Urothelium cell line (cell line): ENCODE results near the gene SERGEF.
A peak's percentile ranks its signal among the peaks of the same experiment; 100 is the strongest.

Source experiments
- DNase-seq: peaks from one replicate; pipeline ENCODE4 v3.0.0; 2011; ENCODE audit warnings: low spot score, mixed read lengths
- FAIRE-seq: peaks from 2 replicates; lab custom pipeline; 2011; peaks lifted over from hg19 to GRCh38; lab: Jason Lieb, UNC

SERGEF gene

GRCh38 chr11:17822401-17822781 is 190.5 kb downstream of the SERGEF start:
- FAIRE-seq (no peak), DNase-seq (no peak)

DNA sequence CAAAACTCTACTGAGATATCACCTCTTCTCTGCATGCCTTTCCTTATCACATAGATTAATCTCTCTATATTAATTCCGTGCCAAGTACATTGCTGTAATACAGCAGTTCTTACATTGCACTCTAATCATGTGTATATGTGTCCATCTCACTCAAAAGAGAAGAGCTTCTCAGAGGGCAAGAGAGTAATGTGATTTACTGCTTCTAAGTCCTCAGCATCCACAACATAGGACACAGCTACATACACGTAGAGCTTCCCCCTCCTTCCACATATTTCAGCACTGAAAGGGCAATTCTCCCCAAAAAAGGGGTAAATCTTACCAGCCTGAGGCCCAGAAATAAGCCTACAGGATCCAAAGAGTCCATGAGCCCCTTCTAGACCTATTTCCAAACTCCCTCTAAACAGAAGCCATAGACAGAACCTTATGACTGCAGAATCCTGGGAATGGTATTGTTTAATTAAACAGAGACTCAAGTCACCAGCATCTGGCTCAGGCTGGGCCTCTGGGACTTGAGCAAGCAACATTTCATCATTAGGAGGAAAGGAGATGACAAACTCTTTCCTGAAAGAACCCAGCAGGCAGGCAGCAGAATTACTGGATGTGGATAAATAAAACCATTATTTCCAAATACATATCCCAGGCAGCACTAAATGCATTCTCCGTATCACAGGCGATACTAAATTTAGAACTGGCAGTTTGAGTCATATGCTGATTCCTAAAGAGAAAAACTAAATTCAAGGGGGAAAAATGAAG is 191.0 kb downstream of the SERGEF start:
- DNase-seq (no peak), FAIRE-seq (no peak)

DNA sequence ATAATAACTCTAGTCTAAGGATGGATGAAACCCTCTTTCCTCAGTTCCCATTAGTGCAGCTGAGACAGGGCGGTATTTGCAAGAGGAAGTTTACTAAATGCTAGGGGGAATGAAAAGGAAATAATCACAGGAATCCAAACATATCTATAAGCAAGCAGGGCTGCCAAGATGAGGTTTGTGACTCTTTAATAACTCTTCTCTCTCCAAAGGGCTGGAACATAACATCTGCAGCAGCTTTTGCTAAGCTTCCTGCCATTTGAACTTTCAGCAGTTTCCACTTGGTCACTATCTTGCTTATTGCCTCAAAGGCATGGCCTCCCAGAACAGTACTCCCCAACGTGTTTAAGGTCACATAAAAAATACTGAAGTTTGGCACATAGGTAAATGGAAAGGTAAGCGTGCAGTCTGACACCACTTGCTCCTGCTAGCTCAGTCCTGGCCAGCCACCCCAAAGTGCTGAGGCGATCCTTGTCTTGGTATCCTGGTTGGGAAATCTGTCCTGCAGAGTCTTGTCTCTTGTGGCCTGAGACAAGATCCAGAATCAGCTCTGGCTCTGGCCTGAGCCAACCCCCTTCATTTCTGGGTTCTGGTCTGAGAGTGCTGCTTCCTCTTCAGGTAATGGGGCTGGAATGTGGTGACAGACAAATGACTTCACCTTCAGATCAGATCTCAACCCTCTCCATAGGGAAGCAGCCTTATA is 196.5 kb downstream of the SERGEF start:
- DNase-seq (no peak), FAIRE-seq (no peak)

DNA sequence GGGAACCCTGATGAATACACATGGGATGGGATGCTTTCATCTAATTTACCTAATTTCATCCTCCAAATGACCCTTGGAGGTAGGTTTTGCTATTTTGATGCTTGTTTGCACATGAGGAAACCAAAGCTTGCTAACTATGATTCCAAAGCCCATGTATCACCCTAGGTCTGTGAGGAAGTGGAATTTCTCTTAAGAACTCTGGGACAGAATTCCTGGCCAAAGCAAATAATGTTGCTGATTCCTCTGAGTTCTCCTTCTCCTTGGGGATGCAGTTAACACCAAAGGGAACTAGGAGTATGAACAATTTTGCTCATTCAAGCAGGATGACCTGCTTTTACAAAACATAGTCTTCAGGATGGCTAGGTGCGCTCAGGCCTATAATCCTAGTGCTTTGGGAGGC is 198.3 kb downstream of the SERGEF start:
- FAIRE-seq, result no peak
- DNase-seq, result no peak

GRCh38 chr11:17813391-17814059 is 199.3 kb downstream of the SERGEF start:
- FAIRE-seq, result no peak
- peak; percentile 46 for DNase-seq

GRCh38 chr11:17812865-17813187 is 200.0 kb downstream of the SERGEF start:
- FAIRE-seq (no peak), DNase-seq (no peak)

GRCh38 chr11:17812091-17812864 is 200.6 kb downstream of the SERGEF start:
- FAIRE-seq (no peak), DNase-seq (no peak)

DNA sequence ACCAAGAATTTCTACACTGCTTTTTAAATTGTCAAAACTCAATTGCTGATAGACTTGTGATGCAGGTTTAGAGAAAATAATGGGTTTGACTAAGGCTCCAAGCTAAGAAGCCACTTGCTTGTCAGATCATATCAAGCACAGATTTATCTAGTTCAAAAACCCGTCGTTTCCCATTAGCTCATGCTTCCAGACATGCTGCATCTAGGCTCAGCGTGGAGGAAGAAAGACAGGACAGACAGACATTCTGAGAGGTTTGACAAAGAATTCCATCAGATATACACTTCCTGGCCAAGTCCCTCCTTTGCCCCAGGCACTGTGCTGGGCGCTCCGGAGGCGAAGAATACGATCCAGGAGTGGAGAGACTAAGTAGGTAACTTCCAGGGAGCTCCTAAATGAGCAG is 201.5 kb downstream of the SERGEF start:
- no peak for DNase-seq
- FAIRE-seq, result no peak

DNA sequence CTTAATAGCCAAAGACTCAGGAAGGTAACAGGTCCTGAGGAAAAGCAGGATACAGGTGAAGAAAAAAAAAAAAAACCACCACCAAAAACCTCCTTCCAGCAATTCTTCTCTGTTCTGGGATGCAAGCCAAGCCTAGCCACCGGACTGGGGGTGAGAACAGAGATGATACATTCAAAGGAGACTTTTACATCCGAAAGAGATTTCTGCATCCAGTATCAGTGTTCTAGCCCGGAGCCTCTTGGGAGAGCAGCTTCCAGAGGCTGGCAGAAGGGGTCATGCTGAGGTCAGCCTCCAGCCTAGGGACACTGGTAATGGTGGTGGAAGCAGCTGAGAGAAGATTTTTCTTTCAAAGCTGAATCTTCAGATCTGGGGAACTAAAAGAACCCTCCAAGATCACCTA is 202.1 kb downstream of the SERGEF start:
- DNase-seq (peak; percentile 55), FAIRE-seq (no peak)

DNA sequence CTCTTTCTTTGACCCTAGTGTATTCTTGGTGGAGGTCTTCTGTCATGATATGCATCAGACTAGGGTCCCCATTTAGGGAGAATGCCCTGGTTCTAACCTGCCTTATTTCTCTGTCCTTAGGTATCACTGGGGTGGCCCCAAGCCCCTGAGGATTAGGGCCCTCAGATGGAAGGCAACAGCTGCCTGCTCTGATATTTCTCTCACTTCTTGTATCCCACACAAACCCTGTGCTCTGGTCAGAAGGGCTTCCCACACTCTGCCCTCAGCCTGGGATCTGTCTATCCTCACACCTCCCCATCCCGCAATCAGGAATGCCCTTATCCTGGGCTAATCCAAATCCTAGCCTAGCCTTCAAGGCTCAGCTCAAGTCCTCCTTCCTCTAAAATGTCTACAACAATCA is 202.8 kb downstream of the SERGEF start:
- DNase-seq, result no peak
- FAIRE-seq, result no peak

DNA sequence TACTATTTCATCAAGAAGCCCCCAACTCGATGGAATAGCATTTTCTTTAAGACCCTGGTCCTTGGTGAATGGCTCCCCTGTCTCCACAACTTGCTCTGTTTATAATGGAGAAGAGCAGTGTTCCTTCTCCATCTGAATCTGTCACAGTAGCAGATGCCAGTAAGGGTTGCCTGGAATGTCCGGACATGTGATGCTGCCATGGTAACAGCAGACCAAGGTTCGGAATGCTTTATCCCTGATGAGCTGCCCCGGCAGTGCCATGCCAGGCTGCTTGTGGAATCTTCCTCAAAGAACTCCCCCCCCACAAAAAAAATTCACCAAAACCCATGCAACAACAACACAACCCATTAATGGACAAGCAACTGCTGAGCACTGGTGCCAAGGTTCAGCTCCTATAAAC is 205.8 kb downstream of the SERGEF start:
- DNase-seq (no peak), FAIRE-seq (no peak)

DNA sequence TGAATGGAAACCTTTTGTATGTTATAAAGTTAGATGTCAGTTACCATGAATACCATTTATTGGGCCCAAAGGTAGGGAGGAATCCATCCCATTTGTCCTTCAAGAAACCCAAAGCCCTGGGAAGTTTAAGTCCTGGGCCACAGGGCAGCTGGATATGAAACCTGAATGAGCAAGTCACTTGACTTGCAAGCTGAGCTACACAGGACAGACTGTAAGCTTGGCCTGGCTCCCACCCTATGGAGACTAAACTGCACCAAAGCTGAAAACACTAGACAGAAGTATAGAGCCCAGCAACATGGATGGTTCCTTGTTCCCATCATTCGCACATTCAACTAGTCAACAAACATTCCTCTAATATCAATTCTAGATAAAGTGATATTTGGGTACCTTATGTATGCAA is 207.0 kb downstream of the SERGEF start:
- FAIRE-seq (no peak), DNase-seq (no peak)

GRCh38 chr11:17805043-17805442 is 207.8 kb downstream of the SERGEF start:
- DNase-seq, result no peak
- no peak for FAIRE-seq

- FAIRE-seq (no peak), DNase-seq (no peak)
Observed at GRCh38 chr11:17803754-17804334, 209.0 kb downstream of the SERGEF start.

DNA sequence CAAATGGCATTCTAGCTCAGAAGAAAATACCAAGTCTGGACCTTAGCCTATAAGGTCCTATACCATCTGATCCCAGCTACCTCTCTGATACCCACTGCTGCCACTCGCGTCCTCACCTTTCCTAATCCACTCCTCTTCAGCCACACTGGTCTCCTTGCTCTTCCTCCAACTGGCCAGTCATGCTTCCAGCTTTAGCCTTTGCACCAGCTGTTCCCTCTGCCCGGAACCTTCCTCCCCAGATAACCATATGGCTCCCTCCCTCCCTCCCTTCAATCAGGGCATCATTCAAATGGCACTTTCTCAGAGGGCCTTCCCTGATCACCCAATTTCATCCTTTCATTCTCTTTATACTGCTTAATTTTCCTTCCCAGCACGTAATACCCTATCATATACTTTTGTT is 210.4 kb downstream of the SERGEF start:
- no peak for FAIRE-seq
- no peak for DNase-seq

GRCh38 chr11:17801166-17801565 is 211.7 kb downstream of the SERGEF start:
- FAIRE-seq, result no peak
- DNase-seq, result no peak

- no peak for FAIRE-seq
Observed at GRCh38 chr11:17799147-17799546, 213.7 kb downstream of the SERGEF start.

DNA sequence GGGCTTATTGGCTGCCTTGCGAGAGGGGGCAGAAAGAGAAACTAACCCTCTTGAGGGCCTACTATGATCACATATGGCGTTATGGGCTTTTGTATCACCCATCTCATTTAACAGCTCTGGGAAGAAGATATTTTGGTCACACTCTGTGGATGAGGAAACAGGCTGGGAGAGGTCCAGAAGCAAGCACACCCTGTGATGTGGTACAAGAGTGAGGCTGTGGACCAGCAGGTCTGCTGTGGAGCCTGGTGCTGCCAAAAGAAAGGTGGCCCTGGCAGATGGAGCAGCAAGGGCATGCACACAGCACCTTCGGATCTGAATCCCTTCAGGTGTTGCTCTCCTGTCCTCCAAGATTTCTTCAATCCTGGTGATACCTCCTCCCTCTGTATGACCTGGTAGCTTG is 214.1 kb downstream of the SERGEF start:
- no peak for DNase-seq
- FAIRE-seq, result no peak

More at GRCh38 chr11:17799147-17799546, 213.7 kb downstream of the SERGEF start:
- no peak for DNase-seq

GRCh38 chr11:17798253-17798652 is 214.6 kb downstream of the SERGEF start:
- DNase-seq (no peak), FAIRE-seq (no peak)

DNA sequence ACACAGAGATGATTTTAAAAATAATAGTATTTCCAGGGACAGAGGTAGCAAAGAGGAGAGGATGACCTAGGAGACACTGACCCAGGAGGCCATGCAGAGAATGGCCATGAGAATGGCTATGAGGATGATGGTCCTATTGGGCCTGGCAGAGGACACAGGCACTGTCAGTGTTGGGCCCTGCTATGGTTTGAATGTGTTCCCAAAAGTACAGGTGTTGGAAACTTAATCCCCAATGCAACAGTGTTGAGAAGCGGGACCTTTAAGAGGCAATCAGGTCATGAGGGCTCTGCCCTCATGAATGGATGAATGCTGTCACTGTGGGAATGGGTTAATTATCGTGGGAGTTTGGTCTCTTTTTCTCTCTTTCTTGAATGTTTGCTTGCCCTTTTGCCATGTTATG is 216.7 kb downstream of the SERGEF start:
- FAIRE-seq (no peak), DNase-seq (no peak)

DNA sequence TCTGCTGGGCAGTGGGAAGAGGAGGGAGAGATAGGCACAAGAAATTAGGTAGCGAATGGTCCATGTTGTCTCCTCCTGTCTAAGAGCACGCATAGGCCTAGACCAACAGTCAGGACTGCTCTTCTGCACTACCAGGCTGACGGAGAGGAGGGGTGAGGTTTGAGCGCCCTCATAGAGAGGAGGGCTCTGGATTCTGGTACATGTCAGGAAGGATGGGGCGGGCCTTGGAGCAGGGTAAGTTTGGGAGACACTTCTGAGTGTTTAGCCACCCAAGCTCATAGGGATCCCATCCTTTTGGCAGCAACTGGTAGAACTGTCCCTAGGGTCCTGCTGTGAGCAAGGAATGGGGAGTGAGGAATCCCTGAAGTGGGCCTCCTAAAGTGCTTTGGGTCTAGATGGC is 217.9 kb downstream of the SERGEF start:
- FAIRE-seq, result no peak
- no peak for DNase-seq
